SKM-1 treated with dmso at 0.1 percent for 144 hours (cell line): ENCODE measurements around the gene PHC2.

Experiments used
- DNase-seq: peaks from one replicate; lab custom pipeline; 2025; ENCODE audit not compliant: unreplicated experiment; lab: John Stamatoyannopoulos, UW

Gene PHC2

DNA sequence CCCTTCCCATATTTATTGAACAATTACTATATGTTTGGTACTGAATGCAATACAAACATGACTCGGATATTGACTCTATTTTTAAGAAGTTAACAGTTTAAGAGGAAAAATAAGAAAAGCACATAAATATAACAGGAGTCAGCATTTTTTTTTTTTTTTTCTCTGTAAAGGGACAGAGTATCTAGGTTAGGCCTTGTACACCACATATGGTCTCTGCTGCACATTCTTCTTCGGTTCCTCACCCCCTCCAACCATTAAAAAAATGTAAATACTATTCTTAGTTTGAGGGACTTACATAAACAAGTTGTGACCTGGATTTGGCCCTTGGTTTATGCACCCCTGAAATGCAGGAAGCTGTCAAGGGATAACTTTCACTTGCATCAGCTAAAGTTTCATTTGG lies 40.4 kb downstream of the PHC2 start:
- DNase-seq: no peak

DNA sequence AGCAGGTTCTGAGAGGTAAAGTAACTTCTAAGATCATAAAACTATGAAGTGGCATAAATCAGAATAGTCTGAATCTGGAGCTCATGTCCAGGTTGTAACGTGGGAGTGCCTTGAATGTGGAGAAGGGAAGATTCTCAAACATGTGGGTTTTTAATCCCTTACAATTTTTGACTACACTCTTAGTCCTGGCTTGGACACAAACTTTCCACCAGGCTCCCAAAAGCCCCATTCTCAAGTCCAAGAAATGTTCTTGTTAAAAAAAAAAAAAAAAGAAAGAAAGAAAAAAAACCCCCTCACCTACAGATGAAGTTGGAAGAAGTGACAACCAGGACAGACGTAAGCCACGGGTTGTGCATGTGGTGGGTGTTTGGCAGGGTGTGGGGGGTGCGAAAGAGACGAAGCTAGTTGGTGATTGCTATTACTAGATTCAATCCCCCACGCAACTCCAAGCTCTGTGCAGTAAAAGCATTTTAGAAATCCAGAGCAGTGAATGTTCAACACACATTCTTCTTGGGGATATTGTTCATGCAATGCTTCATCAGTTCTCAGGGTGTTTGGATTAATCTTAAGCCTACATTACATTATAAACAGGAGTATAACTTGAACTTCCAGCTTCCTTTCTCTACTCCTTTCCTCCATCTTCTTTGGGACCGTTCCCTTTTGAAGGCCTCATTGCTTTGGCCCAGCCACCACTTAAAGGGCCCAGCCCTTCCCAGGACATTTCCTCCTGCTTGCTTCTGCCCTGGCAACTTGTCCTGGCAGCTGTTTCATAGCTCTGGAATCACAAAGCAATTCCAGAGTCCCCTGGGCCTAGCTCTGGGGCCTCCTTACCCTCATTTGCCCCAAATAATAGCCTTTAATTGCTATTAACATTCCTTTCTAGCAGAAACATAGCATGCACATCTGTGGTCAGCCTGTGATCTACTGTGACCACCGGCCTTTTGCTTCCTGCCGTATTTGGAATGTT lies 41.8 kb downstream of the PHC2 start:
- no peak for DNase-seq

DNA sequence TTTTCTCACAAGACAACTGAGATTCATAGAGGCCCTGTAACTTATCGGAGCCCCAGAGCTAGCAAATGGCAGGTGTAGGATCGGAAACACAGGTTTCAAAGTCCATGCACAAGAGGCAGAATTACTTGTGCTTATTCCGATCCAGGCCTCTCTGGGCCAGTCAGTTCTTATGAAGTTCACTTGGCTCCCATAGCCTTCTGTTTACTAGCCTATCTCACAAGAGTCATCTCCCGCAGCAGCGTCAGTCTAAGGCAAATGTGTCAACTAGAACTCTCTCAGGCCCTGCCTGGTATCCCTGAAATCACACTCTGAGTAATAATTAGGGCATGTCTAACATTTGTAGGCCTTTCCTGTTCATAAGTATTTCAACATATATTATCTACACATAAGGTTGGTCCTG lies 43.3 kb downstream of the PHC2 start:
- no peak for DNase-seq

DNA sequence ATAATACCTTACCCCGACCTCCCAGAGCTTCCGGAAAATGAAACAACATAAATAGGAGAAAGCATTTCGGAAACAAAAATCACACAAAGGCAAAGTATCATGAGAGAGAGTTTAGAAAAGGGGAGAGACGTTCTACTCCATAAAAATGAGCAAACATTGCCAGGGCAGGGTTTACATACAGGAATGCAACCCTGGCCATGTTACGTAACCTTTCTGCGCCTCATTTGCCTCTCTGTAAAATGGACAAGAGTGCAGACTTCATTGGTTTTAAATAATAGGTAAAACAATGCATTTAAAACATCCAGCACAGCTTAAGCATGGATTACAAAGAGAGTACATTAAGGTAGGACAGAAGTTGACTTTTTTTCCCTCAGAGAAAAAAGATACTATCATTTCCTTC lies 45.6 kb downstream of the PHC2 start:
- no peak for DNase-seq

DNA sequence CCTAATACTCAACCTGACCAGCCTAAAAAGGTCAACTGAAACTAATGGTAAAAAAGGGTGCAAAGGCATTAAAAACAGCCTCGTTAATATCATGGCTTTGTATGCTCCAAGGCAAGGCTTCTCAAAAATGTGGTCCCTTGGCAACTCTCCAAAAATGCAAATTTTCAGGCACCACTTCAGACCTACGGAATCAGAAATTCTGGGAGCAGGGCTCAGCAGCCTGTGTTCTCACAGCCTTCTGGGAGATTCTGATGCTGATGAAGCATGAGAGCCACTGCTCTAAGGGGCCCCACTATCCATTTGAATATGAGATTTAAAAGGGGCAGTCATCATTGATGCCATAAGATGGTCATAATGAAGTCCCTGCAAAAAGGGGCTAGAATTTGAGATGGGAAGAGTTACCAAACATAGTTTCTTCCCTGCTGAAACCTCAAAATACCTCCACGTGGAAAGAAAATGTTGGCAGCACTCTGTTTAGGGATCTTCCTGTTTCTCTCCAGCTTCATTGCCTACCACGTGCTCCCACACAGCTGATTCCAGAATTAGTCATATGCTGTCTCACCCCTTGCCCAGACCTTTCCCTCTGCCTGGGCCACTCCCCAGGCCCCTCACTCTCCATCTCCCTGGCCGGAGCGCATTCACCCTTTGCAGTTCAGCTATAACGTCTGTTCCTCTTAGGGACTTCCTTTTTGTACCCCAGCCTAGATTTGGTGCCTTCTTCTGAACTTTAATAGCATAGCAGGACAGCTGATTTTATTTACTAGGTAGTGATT lies 46.7 kb downstream of the PHC2 start:
- DNase-seq: no peak

DNA sequence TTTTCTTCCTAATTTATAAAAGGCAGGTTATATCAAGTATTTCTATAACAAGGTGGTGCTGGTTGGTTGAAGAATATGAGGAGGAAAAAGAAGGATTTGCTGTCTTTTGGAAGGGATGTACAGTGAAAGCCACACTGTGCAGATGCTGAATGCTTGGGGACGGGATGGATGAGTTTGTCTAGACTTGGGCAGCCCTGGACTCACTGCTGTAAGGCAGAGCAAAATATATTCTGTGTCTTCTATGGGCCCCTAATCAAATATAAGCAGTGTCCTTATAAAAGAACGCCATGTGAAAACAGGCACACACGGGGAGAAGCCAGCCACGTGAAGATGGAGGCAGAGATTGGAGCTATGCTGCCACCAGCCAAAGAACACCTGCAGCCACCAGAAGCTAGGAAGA lies 47.4 kb downstream of the PHC2 start:
- no peak for DNase-seq

DNA sequence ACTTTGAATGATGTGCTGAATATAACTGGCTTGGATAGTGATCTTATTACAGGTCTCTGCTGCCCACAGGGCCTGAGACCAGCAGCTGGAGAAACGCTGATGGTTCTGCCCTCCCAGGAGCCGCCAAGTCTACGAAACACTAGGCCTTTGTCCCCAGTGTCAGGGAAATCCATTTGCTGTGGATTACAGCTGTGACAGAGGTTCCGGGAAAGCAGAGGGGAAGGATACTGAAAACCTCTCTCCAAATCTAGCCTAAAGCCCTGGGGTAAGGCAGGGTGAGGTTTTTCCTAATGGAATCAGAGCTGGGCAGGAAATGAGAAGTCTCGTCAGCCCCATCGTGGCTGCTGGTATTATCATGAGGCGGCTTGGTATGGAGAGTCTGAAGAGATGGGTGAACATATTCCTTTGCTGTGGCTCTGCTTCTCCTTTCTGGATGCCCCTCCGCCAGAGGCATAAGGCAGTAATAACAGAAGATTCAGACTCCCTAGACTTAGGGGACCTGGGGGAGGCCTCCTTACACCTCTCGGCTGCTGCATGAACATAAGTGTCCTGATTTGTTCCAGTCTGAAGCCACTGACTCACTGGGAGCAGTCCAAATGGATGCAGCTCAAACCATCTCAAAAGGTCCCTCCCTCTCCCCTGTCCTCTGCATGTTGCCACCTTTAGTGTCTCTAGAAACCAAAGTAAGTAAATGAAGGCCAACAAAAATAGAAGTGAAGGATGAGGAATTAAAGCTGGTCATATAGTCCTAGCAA lies 48.1 kb downstream of the PHC2 start:
- DNase-seq: no peak

DNA sequence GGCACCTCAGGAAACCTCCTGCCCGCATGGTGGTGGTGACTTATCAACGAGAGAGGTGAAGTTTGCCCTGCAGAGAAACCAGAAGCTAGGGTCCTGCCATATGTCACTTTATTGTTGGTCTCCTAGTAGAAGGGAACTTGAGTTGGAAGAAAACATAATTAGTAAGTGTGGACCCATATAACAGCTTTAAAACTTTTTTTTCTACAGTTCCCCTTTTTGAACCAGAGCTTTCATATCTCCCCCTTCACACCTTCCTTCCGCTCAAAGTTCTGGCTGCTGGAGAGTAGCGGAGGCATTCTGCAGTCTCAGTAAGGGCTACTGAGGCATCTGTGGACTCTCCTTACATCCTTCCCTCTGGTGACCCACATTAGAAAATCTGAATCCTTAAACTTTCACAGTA lies 48.9 kb downstream of the PHC2 start:
- DNase-seq: peak; percentile 77

DNA sequence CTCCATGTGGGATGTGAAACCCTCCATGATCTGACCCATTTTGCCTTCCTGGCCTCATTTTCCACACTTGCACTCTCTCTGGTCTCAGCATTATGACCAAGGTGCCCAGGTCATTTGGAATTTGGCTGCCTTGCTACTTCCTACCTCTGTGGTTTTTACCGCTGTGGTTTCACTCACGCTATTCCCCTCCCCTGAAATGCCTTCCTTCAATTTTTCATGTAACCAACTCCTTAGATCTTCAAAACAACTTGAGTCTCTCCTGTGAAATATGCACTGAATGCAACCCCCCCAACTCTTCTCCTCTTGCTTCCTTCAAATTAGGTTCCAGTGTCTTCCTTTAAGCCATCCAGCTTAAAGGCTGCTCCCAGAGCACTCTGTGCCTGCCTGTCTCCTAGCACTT lies 50.1 kb downstream of the PHC2 start:
- DNase-seq: no peak

DNA sequence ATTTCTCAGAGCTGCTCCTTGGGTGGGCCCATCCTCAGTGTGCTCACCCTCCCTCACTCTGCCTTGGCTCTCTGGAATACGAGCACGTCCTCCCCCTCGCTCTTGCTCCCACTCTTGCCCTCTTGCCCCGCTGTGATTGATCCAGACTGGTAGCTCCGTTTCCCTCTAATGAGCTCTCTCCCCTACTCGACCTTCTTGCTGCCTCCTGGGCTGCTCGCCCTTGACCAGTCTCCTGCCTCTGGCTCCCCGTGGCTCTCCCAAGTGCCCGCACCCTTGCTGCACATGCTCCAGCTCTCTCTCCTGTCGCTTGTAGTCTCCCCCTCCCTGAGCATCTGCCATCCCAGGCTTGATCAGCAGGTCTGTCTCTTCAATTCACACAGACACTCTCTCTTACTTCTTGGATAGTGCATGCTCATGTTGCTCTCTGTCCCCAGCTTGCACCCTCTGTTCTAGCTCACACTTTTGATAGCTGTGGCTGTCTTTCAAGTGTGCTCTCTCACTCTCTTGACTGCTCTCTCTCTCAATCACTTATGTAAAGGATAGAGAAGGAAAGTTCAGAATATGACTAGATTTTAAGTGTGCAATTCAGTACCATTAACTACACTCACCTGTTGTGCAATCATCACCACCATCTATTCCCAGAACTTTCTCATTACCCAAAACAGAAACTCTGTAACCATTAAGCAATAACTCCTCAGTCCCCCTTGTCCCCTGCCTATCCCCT lies 51.1 kb downstream of the PHC2 start:
- no peak for DNase-seq

DNA sequence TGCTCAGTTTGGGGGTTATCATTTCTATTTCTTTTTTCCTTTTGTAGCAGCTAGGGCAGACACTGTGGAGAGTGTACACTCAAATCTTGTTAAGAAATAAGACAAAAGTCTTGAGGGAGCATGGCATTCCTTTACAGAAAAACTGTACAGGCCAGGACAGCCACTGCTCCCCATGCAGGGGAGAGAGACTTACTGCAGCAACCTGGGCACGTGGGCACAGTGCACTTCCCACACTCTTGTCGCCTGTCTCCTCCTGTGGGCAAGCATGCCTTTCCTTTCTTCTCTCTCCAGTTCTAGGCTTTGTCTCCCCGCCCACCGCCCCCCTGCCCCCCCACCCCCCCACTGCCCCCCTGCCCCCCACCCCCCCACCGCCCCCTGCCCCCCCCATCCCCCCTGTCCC lies 51.9 kb downstream of the PHC2 start:
- DNase-seq: no peak

DNA sequence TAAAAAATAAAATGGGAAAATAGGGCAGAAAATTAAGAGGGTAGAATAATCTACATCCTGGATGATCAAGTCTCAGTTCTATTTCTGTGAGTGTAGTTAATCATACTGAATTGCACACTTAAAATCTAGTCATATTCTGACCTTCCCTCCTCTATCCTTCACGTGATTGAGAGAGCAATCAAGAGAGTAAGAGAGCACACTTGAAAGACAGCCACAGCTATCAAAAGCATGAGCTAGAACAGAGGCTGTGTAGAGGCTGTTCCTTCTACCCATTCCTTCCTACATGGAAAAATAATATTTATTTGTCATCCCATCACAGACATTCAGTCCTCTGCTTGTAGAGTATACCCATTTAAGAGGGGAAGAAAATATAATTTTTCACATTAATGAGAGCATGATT lies 52.4 kb downstream of the PHC2 start:
- no peak for DNase-seq

DNA sequence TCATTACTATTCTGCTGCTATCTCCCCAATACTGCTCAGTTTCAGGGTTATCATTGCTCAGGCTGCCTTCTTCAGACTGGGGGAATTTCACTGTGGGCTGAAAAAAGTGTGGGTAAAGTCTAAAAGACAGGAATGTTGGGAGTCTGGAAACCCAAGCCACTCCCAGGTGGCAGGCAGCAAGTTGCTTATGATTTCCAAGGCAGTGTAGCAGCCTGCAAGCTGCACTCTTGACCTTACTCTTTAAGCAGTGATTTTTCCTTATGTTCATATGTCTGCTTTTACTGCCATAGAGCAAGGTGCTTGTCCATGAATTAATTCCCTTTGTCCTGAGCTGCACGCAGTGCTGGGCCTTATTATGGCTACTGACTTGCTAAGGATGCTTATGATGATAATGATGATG lies 53.1 kb downstream of the PHC2 start:
- no peak for DNase-seq

DNA sequence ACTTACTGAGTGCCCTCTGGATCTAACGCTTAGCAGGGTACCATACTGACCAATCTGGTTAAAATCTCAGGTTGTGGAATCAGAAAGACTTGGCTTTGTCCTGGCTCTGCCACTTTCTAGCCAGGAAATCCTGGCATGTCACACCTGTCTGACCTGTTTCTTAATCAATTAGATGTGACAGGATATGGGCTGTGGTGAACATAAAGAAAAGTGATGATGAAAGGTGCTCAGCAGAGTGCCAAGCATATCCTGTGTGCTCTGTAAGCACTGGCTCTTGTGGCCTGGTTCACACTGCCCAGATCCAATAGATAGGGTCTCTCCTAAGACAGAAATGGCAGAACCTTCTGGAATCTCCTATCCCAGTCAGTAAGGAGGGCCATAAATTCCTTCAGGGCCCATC lies 53.9 kb downstream of the PHC2 start:
- no peak for DNase-seq

DNA sequence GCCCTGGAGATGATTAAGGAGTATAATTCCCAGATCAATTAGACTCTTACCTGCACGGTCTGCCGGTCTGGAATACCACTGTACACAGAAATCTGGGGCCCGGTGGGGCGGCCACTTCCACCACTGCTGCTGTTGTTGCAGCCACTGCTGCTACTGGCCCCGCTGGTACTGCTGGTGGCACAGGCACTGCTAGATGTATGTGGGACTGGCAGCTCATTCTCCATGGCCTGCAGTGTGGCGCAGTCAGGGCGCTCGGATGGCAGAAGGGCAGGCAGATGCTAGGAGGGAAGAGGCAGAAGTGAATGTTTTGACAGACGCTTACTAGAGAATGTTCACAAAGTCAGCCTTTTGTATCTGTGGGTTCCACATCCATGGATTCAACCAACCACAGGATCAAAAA lies 55.6 kb downstream of the PHC2 start:
- DNase-seq: no peak

DNA sequence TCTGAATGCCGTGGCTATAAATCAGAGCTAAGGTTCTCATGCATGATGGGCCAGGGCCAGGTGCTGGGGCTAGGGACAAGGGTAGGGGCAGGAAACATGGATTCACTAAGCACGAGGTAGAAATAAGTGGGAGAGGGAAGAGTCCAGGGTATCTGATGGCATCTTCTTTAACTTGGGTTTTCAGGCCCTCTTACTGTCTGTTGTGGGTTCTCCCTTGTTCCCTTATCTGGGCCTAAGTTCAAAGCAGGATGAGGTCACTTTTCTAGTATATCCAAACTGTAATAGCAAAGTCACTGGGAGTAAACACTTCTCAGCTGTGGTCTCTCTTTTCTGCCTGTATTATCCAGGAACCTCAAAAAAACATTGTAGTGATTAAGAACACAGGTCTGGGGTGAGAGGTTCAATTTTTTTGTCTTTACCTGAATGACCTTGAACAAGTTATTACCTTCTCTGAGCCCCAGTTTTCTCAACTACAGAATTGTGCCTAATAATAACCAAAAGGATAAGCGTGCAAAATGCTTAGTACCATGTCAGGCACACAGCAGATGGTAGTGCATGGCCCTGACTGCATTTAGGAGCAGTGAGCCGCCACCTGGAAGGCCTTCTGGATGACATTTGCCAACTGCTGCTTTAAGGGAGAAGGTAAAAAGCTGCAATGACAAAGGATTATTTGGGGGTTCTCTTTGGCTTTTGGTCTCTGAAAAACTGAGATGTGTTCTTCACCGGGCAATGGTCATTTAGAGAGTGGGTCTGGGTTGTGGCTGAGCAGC lies 56.4 kb downstream of the PHC2 start:
- DNase-seq: no peak

DNA sequence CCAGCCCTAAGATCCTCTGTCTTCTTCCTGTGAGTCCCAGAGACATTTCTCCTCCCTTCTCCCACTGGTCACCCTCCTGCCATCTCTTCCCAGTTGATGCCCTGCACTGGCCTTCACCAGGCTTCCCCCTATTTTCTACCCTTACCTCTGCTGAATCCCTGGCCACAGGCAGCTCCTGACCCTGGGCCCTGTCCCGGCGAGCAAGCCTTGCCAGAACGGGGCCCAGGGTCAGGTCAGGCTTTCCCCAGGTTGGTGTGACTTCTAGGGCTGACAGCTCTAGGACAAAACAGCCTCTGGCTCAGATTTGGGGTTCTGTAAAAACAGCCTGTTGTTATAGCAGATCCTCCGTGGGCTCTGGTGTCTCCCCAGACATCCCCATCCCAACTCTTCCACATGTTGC lies 57.3 kb downstream of the PHC2 start:
- no peak for DNase-seq

DNA sequence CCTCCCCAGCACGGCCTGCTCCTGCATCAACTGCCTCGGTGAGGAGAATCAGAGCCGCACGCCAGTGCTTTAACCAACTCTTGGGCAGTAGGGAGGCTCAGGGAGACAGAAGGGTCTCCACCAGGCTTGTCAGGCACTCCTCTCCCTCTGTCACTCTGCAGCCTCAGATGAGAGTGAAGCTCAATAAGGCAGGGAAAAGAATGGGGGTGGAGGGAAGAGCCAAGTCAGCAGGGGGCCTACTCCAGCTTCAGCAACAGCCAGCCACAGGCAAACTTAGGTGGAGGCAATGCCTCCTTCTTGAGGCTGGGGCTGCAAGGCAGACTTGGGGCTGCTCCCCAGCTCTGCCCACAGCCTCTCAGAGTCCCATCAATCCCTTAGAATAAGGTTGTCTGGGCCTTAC lies 58.2 kb downstream of the PHC2 start:
- no peak for DNase-seq

DNA sequence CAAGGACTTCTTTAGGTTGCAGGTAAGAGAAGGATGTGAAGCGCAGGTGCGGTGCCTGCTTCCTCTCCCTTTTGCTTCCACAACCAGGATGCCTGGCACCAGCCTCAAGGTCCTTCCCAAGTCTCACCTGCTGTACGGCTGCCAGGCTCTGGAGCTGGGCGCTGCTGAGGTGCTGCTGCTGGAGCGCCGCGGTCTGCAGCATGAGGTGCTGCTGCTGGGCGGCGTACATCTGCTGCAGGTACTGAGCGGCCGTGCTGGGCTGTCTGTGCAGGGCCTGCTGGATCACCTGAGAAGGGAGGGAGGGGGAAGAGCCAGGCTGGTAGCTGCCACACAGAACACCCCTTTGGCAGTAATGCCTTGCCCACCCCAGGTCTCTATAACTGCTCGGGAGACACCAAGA lies 58.7 kb downstream of the PHC2 start:
- no peak for DNase-seq

DNA sequence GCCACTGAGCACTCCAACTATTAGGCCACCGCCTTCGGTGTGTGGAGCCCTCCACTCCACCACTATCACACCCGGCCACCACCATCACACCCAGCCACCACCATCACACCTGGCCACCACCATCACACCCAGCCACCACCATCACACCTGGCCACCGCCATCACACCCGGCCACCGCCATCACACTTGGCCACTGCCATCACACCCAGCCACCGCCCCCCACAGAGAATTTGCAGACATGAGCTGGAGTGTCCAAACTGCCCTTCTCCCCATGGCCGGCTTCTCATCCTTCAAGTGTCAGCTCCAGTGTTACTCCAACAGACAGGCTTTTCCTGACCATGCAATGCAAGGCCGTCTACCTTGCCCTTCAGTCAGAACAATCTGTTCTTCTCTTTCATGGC lies 59.6 kb downstream of the PHC2 start:
- DNase-seq: no peak
